Stomach (tissue), 9 donors: ENCODE data around the gene STK24. TPM values are rescaled to one million over a fixed set of nuclear protein-coding genes. Genes with fewer than 3 reads are reported as not detected.

ENCODE experiments used
- DNase-seq, 2 donors: peaks; one replicate each; pipeline versions ENCODE4 v3.0.0 to v3.0.0-alpha.2; 2013 to 2019
- H3K27ac ChIP-seq, 5 donors: fragments of 200-600 bp in 4 of 5; sonication (generic) in 4 of 5; one replicate each; pipeline ENCODE4 v1.5.1; 2013 to 2019; ENCODE audit warnings: mild to moderate bottlenecking in 1 of 5, moderate library complexity in 1 of 5
- H3K27me3 ChIP-seq, 3 donors: fragments of 200-600 bp; sonication (generic); one replicate each; pipeline ENCODE4 v1.5.1; 2017 to 2019; ENCODE audit warnings: mixed run types in 1 of 3
- H3K36me3 ChIP-seq, 4 donors: fragments of 200-600 bp; sonication (generic); 1 replicate in 3 of 4; 2 replicates in 1 of 4; pipeline ENCODE4 v1.5.1; 2016 to 2019
- H3K4me1 ChIP-seq, 4 donors: fragments of 200-600 bp; sonication (generic); one replicate each; pipeline ENCODE4 v1.5.1; 2016 to 2019
- H3K4me3 ChIP-seq, 4 donors: fragments of 200-600 bp; sonication (generic) in 3 of 4; one replicate each; pipeline ENCODE4 v1.5.1; 2016 to 2019; ENCODE audit warnings: mild to moderate bottlenecking in 1 of 4
- H3K9me3 ChIP-seq, 4 donors: fragments of 200-600 bp; sonication (generic); one replicate each; pipeline ENCODE4 v1.5.1; 2016 to 2019
- CTCF ChIP-seq, 7 experiments: fragments of 450-650 bp in 4 of 7; fragments of 200-600 bp in 3 of 7; sonication (generic) in 3 of 7; IDR thresholded peaks; one replicate each; pipeline ENCODE4 v1.5.1; 2016 to 2019; ENCODE audit warnings: antibody characterized with exemption in 7 of 7, control low read depth in 2 of 7, mild to moderate bottlenecking in 1 of 7
- EP300 ChIP-seq: sonication (generic); formaldehyde crosslinking; IDR thresholded peaks from one replicate; pipeline ENCODE4 v1.6.1; 2017; ENCODE audit warnings: antibody characterized with exemption
- POLR2A ChIP-seq, 4 donors: fragments of 450-650 bp; IDR thresholded peaks; one replicate each; pipeline ENCODE4 v1.6.1; 2016; ENCODE audit warnings: antibody characterized with exemption in 4 of 4, control low read depth in 2 of 4, mild to moderate bottlenecking in 1 of 4, moderate library complexity in 1 of 4
- POLR2AphosphoS5 ChIP-seq, 3 donors: sonication (generic); formaldehyde crosslinking; IDR thresholded peaks; one replicate each; pipeline ENCODE4 v1.6.1; 2016; ENCODE audit warnings: antibody characterized with exemption in 3 of 3
- WGBS, 5 donors: extraction: QIAGEN DNeasy Blood & Tissue Kit in 3 of 5; methylation state at CpG; one replicate each; pipeline versions ENCODE4 v1.1.5 to v1.1.7; 2013 to 2018; 5-methylcytosine and 5-hydroxymethylcytosine counted together
- intact Hi-C: fragments of 100-400 bp; cut with DNase I; formaldehyde crosslinking; loops from one replicate; pipeline ENCODE4 v1.15.1; 2023; ENCODE audit warnings: low total_unique reads
- polyA plus RNA-seq, 3 donors: library from polyadenylated mRNA; stranded (reverse); fragments of 200-250 nt; gene quantifications; one replicate each; pipeline ENCODE4 v1.2.3, GENCODE V29; 2013
- total RNA-seq, 5 donors: library from RNA; depleted of rRNA; stranded (reverse); fragments of >200 nt; gene quantifications; one replicate each; pipeline versions ENCODE4 v1.1.0 to v1.2.3, GENCODE V29; 2014 to 2016
- donor health status: healthy with polysubstance abuse.
- donor health status: Bipolar disorder and iron deficiency.
- donor health status: healthy.

The STK24 gene
- total and polyA plus RNA-seq, 8 donors = 33.0 to 139 (median 59.5) TPM

GRCh38 chr13:98563071-98563470, 13.8 kb downstream of the STK24 start:
- 49 to 68% (median 60%) methylated on average over 6 of the region's 6 CpGs for WGBS, 5 donors
- DNase-seq = peak in 1 of 2 donors; percentile 32
- Histone ChIP-seq H3K4me1 (peaks cover 38 to 100% (median 80%) of the 10 kb centered on the region in 4 donors), H3K9me3 (no peaks in the 10 kb centered on the region), H3K27me3 (no peaks in the 10 kb centered on the region), H3K27ac (peak overlapping the region in 3 of 5 donors; percentile 7 to 60 (median 40)), H3K36me3 (peaks cover 0 to 3% (median 0%) of the 10 kb centered on the region in 4 donors), H3K4me3 (peak overlapping the region in 1 of 4 donors; percentile 8)
- TF ChIP-seq EP300 = no peak
- TF ChIP-seq CTCF (IDR thresholded peaks at IDR 0.05) = no peak
- no peak for TF ChIP-seq POLR2AphosphoS5 (IDR thresholded peaks at IDR 0.05)
- TF ChIP-seq POLR2A (IDR thresholded peaks at IDR 0.05) = no peak
- intact Hi-C loops = no loop called here

DNA sequence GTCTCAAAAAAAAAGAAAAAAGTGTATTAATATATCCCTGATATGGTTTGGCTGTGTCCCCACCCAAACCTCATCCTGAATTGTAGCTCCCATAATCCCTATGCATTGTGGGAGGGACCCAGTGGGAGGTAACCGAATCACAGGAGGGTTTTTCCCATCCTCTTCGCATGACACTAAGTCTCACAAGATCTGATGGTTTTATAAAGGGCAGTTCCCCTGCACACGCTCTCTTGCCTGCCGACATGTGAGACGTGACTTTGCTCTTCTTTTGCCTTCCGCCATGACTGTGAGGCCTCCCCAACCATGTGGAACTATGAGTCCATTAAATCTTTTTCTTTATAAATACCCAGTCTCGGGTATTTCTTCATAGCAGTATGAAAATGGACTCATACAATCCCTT, 17.7 kb downstream of the STK24 start:
- peaks cover 0 to 3% (median 0%) of the 10 kb centered on the region in 4 donors for H3K36me3 ChIP-seq
- no peaks in the 10 kb centered on the region for H3K9me3 ChIP-seq
- H3K4me3 ChIP-seq = no peak overlapping the region
- 92 to 96% (median 94%) methylated on average over 7 of the region's 7 CpGs for WGBS, 5 donors
- intact Hi-C loops = no loop called here
- no peak for DNase-seq
- no peak overlapping the region for H3K27ac ChIP-seq
- H3K4me1 ChIP-seq = peaks cover 39 to 96% (median 74%) of the 10 kb centered on the region in 4 donors
- H3K27me3 ChIP-seq = no peaks in the 10 kb centered on the region
- TF ChIP-seq CTCF (IDR thresholded peaks at IDR 0.05) = no peak

DNA sequence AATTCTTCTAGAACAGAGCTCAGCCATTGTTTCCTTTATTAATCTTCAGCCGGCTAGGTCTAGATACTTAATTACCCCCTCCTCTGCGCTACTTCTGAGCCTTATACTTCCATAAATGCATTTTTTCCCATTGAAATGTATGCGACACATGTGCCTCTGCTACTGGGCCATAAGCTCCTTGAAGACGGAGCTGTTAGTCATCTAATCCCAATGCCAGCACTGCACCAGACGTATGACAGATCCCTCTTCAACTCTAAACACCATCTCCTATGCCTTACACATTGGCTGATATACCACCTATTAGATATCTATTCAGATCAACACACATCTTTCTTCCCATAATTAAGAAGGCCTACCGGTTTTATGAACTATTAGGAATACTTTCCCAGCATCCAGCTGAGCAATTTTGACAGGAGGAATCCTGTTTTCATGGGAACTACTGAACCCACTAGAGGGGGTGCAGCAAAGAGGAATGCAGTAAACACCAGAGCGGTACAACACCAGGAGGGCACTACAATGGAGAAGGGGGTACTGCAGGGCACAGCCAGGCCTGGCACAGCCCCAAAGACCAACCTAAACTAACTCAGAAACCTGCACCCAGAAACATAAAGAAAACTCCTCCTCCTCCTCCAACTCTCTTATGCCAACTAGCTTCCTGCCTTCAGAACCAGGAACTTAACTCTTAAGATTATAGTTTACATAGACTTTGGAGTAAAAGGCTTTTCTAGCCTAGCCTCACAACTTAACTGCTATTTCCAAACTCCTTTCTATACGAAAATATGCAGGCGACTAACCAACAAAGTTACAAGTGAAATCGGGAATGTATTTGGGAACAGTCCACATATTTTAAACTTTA, 18.7 kb downstream of the STK24 start:
- Histone ChIP-seq H3K4me3 (no peak overlapping the region), H3K27me3 (no peaks in the 10 kb centered on the region), H3K27ac (peak overlapping the region in 4 of 5 donors; percentile 11 to 42 (median 22)), H3K9me3 (no peaks in the 10 kb centered on the region), H3K36me3 (peaks cover 0 to 3% (median 0%) of the 10 kb centered on the region in 4 donors), H3K4me1 (peaks cover 44 to 96% (median 78%) of the 10 kb centered on the region in 4 donors)
- intact Hi-C loops = no loop called here
- 53 to 66% (median 62%) methylated on average over 10 of the region's 10 CpGs for WGBS, 5 donors
- peak in 1 of 2 donors; percentile 46 for DNase-seq
- TF ChIP-seq CTCF (IDR thresholded peaks at IDR 0.05) = no peak
- TF ChIP-seq POLR2AphosphoS5 (IDR thresholded peaks at IDR 0.05) = no peak
- TF ChIP-seq POLR2A (IDR thresholded peaks at IDR 0.05) = no peak
- TF ChIP-seq EP300 = no peak

- intact Hi-C loops = no loop called here
- H3K36me3 ChIP-seq = peaks cover 0 to 3% (median 0%) of the 10 kb centered on the region in 4 donors
- H3K4me1 ChIP-seq = peaks cover 41 to 96% (median 81%) of the 10 kb centered on the region in 4 donors
- TF ChIP-seq CTCF (IDR thresholded peaks at IDR 0.05) (peak in 4 of 7 experiments; percentile 1 to 67 (median 39)), POLR2AphosphoS5 (IDR thresholded peaks at IDR 0.05) (peak in 1 of 3 donors; percentile 71), EP300 (no peak), POLR2A (IDR thresholded peaks at IDR 0.05) (no peak)
- H3K9me3 ChIP-seq = no peaks in the 10 kb centered on the region
- no peak overlapping the region for H3K4me3 ChIP-seq
- DNase-seq = peak; percentile 39 to 85
- H3K27ac ChIP-seq = peak overlapping the region in 4 of 5 donors; percentile 0 to 42 (median 13)
- H3K27me3 ChIP-seq = no peaks in the 10 kb centered on the region
- WGBS, 5 donors = 54 to 72% (median 68%) methylated on average over 10 of the region's 10 CpGs
These were observed 19.8 kb downstream of the STK24 start for GRCh38 chr13:98556968-98557631.
